ENCODE data around the gene IRF9.

DNA sequence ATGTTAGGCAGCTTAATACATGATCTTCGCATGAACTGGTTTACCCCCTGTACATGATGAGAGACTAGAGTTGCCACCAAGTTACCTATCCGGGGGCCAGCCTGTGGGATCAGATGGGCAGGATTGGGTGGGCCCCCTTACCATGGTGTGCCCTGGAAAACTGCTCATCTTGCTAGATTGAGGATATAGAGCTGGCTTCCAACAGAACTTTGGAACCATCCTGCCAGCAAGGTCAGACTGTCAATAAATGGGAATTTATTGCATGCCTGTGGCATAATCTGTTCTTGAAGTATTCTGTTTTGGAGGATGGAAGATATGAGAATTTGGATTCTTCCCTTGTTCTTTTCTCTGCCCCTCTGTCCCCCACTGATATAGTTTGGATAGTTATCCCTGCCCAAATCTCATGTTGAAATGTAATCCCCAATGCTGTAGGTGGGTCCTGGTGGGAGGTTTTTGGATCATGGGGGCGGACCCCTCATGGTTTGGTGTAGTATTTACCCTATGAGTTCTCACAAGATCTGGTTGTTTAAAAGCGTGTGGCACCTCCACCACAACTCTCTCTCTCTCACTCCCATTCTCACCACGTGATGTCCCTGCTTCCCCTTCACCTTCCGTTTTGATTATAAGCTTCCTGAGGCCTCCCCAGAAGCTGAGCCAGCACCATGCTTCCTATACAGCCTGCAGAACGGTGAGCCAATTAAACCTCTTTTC, 37.9 kb downstream of the IRF9 start:
- TF ChIP-seq POLR2AphosphoS5 (IDR thresholded peaks at IDR 0.05; ENCODE audit: low read depth, low read length) (no peak), REST (IDR thresholded peaks at IDR 0.05; ENCODE audit: insufficient read depth in 1 of 2, low read depth in 2 of 2, low read length in 2 of 2) (no peak)

Measured in PFSK-1 (cell line).